ENCODE data around the gene UBE2I.

Gene UBE2I

DNA sequence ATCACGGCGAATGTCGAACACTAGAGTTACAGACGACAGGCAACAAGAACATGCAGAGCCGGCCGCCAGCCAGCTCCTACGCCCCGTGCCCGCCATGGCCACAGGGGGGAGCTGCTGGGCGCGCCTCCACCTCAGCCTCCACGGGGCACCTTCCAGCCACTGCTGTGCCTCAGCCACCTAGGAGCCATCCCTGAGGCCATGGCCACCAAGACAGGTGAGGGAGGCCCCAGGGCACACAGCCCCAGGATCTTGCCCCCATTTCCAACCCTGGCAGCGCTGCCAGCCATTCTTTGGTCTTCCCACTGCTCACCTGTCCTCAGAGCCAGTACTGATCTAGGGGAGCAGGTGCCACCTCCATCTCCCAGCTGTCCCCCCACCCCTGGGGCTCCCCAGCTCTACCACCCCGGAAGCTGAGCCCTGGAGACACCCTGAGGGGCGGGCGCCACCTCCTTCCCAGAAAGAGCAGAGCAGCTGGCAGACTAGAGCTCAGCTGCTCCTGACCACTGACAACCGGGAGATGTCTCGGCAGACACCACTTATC is 54.1 kb downstream of the UBE2I start:
- no peak overlapping the region for H3K4me3 Mint-ChIP-seq

DNA sequence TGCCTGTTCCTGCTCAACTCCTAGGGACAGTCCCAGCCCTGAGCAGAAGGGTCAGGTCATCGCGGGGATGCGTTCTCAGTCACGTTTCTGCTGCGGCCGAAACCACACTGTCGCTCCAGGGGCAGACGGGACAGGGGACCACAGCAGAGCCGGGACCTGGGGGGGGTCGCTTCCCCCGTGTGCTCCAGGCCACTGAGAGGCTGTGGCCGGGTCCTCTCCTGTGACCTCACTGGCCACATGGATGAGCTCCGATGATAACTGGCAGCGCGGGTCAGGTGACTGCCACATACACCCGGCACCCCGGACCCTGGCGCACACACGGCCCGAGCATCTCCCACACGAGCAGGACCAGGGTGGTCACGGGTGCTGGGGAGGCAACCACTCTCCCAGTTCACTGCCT is 55.1 kb downstream of the UBE2I start:
- Mint-ChIP-seq H3K36me3 (ENCODE audit: low read depth) (peaks cover 19% of the 10 kb centered on the region), H3K4me3 (no peak overlapping the region), H3K4me1 (ENCODE audit: low read depth) (no peaks in the 10 kb centered on the region), H3K27me3 (ENCODE audit: low read depth) (no peaks in the 10 kb centered on the region), H3K9me3 (no peaks in the 10 kb centered on the region), H3K27ac (no peak overlapping the region)
- no peak for DNase-seq (ENCODE audit: low spot score)

More for the DNA sequence above, 54.1 kb downstream of the UBE2I start:
- DNase-seq (ENCODE audit: low spot score): peak; percentile 53
- Mint-ChIP-seq H3K36me3 (ENCODE audit: low read depth) (peaks cover 19% of the 10 kb centered on the region), H3K27me3 (ENCODE audit: low read depth) (no peaks in the 10 kb centered on the region), H3K27ac (no peak overlapping the region), H3K9me3 (no peaks in the 10 kb centered on the region), H3K4me1 (ENCODE audit: low read depth) (no peaks in the 10 kb centered on the region)

DNA sequence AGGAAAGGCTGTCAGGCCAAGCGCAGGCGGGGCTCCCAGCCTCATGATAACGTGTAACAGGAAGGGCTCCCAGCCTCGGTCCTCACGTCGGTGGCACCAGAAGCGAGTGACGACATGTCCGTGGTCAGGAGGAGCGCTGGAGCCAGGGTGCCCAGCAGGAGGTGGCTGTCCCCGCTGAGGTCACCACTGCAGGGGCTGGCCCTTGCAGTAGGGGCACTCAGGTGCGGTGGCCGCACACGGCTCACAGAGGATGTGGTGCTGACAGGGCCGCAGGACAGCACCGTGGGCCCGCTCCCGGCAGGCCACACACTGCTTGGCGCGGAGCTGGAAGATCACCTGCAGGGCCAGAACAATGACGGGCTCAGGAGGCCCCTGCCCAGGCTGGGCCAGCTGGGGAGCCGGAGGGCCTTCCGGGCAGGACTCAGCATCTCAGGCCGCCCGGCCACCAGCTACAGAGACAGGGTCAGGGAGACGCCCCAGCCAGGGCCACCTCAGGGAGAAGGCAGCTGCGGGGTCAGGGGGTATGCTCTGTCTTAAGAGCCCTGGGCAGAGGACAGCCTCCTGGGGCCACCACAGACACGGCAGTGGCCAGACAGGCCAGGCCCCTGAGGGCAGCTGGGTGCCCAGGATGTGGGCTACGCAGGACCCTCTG is 56.8 kb downstream of the UBE2I start:
- H3K4me3 Mint-ChIP-seq: no peak overlapping the region
- DNase-seq (ENCODE audit: low spot score): no peak
- H3K27me3 Mint-ChIP-seq (ENCODE audit: low read depth): no peaks in the 10 kb centered on the region
- H3K27ac Mint-ChIP-seq: no peak overlapping the region
- no peaks in the 10 kb centered on the region for H3K4me1 Mint-ChIP-seq (ENCODE audit: low read depth)
- no peaks in the 10 kb centered on the region for H3K9me3 Mint-ChIP-seq
- H3K36me3 Mint-ChIP-seq (ENCODE audit: low read depth): peaks cover 16% of the 10 kb centered on the region

DNA sequence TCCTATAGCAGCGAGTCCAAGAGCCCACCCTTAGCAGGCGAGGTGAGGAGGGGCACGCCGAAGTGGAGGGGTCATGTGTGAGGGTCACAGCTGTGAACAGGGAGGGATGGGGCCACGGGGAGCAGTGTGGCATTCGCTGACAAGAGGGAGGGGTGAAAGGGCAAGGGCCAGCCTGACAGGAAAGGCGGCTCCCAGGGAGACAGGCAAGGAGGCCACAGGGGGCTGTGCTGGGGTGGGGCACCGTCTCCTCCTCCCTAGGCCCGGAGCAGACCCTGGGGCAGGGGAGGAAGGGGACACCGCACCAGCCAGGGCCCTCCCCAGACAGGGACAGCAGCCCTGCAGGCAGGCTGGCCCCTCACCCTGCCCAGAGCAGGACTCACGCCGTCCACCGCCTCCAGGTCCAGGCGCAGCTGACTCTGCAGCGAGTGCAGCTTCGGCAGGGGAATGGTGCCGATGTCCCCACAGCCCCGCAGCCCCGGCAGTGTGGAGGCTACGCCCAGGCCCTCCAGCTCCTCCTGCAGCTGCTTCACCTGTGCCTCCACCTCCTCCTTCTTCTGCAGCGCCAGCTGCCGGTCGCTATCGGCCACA is 57.4 kb downstream of the UBE2I start:
- no peaks in the 10 kb centered on the region for H3K9me3 Mint-ChIP-seq
- no peak overlapping the region for H3K4me3 Mint-ChIP-seq

DNA sequence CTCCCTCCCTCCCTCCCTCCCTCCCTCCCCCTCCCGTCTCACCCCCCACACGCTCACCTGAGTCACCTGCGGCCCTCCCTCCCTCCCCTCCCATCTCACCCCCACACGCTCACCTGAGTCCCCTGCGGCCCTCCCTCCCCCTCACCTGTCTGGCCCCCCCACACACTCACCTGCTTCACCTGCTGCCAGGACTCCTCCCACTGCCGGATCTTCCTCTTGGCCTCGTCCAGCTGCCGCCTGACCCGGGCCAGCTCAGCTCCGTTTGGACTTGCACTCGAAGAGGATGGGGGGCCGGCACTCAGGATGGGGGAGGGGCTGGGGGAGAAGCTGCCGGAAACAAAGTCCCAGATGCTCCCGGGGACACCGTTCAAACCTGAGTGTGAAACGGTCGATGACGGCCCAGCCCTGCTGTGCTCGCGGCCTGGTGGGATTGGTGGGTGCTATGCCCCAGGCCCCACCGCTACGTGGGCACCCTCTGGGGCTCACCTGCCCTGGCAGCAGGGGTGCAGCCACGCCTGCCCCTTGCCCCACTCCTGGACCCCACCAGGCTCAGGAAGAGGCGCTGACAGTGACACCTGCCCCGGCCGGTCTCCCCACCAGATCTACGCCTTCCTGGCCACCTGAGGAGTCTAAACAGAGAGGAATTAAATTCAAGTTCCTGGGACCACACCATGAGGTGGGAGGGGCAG is 58.2 kb downstream of the UBE2I start:
- Mint-ChIP-seq H3K27ac (no peak overlapping the region), H3K4me1 (ENCODE audit: low read depth) (no peaks in the 10 kb centered on the region), H3K36me3 (ENCODE audit: low read depth) (peaks cover 16% of the 10 kb centered on the region), H3K9me3 (no peaks in the 10 kb centered on the region), H3K27me3 (ENCODE audit: low read depth) (no peaks in the 10 kb centered on the region), H3K4me3 (no peak overlapping the region)
- no peak for DNase-seq (ENCODE audit: low spot score)

More for the DNA sequence above, 57.4 kb downstream of the UBE2I start:
- Mint-ChIP-seq H3K27me3 (ENCODE audit: low read depth) (no peaks in the 10 kb centered on the region), H3K27ac (no peak overlapping the region), H3K36me3 (ENCODE audit: low read depth) (peaks cover 16% of the 10 kb centered on the region), H3K4me1 (ENCODE audit: low read depth) (no peaks in the 10 kb centered on the region)
- DNase-seq (ENCODE audit: low spot score): no peak

DNA sequence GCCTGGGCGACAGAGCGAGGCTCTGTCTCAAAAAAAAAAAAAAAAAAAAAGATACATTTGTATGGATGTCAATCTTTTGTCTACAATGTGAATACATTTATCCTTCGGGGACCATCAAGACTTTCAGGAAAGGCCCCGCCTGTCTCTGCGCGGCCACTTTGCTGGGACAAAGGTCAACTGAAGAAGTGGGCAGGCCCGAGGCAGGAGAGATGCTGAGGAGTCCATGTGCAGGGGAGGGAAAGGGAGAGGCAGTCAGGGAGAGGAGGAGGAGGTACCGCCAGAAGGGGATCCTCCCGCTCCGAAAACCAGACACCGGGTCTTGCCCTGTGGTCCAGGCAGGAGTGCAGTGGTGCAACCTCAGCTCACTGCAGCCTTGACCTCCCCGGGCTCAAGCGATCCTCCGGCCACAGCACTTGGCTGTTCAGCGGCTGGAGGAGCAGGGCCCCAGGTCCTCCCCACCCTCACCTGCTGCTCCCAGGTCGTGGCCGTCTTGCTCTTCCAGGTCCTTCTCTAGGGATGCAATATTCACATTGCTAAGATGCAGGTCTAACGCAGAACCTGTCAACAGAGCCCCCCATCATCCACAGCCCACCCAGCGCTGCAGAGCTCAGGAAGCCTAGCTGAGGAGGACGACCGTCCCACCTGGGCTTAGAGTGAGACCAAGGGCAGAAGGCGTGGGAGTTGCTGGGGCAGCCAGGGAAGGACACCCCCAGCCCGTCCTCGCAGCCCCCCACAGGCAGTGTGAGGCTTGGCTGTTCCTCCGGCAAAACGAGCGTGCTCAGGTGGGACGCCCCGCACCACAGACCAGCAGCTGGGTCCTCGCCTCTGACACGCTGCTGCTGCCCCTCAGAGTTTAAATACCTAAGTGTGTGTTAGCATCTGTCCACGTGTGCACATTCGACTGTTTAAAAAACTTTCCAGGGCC is 61.9 kb downstream of the UBE2I start:
- H3K27me3 Mint-ChIP-seq (ENCODE audit: low read depth): no peaks in the 10 kb centered on the region
- peaks cover 4% of the 10 kb centered on the region for H3K36me3 Mint-ChIP-seq (ENCODE audit: low read depth)
- H3K4me3 Mint-ChIP-seq: no peak overlapping the region
- no peaks in the 10 kb centered on the region for H3K4me1 Mint-ChIP-seq (ENCODE audit: low read depth)
- no peak overlapping the region for H3K27ac Mint-ChIP-seq
- DNase-seq (ENCODE audit: low spot score): no peak
- no peaks in the 10 kb centered on the region for H3K9me3 Mint-ChIP-seq

DNA sequence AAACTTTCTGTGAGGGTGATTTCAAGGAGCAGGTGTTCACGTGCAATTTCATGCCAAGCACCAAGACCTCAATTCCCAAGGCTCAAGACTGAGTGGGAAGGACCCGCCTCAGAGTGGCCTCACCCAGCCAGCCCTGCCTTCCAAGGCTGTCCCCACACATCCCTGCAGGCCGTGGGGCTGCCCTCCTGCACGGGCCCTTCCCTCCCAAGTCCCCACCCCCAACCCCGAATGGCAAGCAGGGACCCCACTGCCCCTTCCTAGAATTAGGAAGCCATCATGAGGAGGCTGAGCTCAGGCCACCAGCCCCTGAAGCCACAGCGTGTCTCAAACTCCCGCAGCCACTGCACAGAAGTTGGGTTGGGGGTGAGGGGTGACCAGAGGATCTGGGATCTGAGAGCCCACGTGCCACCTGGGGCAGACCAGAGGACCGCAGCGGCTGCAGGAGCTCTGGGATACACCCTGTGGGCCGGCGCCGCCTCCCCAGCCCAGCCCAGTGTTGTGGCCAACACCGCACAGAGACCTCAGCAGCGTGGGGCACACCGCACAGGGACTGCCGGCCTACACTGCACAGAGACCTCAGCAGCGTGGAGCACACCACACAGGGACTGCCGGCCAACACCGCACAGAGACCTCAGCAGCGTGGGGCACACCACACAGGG is 63.0 kb downstream of the UBE2I start:
- H3K4me3 Mint-ChIP-seq: no peak overlapping the region
- DNase-seq (ENCODE audit: low spot score): no peak
- no peaks in the 10 kb centered on the region for H3K9me3 Mint-ChIP-seq
- H3K36me3 Mint-ChIP-seq (ENCODE audit: low read depth): peaks cover 2% of the 10 kb centered on the region
- H3K27ac Mint-ChIP-seq: no peak overlapping the region
- H3K4me1 Mint-ChIP-seq (ENCODE audit: low read depth): no peaks in the 10 kb centered on the region
- no peaks in the 10 kb centered on the region for H3K27me3 Mint-ChIP-seq (ENCODE audit: low read depth)

DNA sequence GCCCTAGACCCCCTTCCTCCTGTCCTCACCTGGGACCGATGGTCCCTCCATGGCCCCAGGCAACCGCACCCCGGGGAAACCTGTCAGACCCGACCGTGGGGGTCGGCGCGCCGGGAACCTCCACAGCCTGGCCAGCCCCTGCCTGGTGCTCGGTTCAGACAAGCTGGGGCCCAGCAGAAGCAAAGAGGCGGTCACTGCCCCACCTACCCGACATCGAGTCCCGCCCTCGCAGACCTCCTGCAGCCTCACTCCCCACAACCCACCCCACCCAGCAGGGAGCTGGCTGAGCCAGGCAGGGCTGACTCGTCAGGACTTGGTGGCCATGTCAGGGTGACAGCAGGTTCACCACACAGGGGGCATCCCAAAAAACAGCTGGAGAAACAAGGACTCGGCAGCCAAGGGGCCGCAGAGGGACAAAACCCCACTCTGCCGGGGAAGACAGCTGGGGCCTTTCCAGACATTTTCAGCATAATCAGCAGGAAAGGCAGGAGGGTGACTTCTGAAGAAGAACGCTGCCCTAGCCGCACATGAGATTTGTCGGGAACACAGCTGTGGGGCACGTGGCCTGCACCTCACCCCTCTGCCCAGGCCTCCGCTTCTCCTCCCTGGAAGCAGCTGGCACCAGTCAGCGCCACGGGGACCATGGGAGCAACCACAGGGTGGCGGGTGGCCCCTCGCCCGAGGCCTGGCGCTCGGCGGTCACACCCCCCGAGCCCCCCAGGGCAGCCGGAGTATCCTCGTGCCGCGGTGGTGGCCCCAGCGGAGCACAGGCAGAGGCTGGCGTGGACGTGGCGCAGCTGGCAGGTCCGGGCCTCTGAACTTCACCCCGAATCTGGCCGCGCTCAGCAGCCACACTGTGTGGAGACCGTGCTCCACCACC is 65.2 kb downstream of the UBE2I start:
- Mint-ChIP-seq H3K4me3 (no peak overlapping the region), H3K36me3 (ENCODE audit: low read depth) (peaks cover 5% of the 10 kb centered on the region), H3K9me3 (no peaks in the 10 kb centered on the region), H3K27ac (no peak overlapping the region), H3K4me1 (ENCODE audit: low read depth) (peaks cover 6% of the 10 kb centered on the region), H3K27me3 (ENCODE audit: low read depth) (no peaks in the 10 kb centered on the region)
- no peak for DNase-seq (ENCODE audit: low spot score)

DNA sequence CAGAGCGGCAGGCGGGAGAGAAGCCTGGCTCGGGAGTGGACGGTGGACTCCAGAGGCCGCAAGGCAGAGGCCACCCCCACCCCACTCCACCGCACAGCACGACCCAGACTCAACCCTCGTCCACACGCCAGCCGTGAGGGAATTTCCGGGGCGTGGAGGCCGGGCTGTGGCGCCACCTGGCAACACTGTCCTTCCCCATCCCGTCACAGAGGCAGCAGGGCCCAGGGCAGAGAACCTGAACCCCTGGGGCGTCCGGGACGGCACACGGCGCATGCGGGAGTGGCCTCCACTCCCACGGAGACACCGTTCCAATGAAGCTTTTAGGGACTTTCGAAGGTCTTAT is 65.8 kb downstream of the UBE2I start:
- Mint-ChIP-seq H3K27ac (no peak overlapping the region), H3K27me3 (ENCODE audit: low read depth) (no peaks in the 10 kb centered on the region), H3K4me1 (ENCODE audit: low read depth) (peaks cover 8% of the 10 kb centered on the region), H3K4me3 (no peak overlapping the region), H3K36me3 (ENCODE audit: low read depth) (peaks cover 5% of the 10 kb centered on the region), H3K9me3 (no peaks in the 10 kb centered on the region)
- DNase-seq (ENCODE audit: low spot score): no peak

DNA sequence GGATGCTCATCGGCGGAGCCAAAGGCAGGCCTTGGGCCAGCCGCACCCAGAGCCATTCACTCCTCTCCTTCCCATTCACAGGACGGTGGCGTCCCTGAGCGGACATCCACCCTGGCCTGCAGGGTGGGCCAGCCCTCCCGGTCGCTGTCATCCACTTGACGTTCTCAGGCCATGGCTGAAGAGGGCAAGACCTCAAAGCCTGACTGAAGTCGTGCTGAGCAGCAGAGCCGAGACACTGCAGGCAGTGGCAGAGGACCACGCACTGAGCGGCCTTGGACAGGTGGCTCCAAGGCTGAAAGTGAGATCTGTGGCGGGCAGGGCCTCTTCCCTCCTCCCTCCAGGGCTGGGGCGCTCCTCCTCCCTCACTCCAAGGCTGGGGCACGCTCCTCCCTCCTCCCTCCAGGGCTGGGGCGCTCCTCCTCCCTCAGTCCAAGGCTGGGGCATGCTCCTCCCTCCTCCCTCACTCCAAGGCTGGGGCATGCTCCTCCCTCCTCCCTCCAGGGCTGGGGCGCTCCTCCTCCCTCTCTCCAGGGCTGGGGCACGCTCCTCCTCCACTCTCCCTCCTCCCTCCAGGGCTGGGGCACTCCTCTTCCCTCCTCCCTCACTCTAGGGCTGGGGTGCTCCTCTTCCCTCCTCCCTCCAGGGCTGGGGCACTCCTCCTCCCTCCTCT is 66.4 kb downstream of the UBE2I start:
- no peak overlapping the region for H3K4me3 Mint-ChIP-seq

More for the DNA sequence above, 66.4 kb downstream of the UBE2I start:
- Mint-ChIP-seq H3K27ac (no peak overlapping the region), H3K36me3 (ENCODE audit: low read depth) (peaks cover 6% of the 10 kb centered on the region), H3K9me3 (no peaks in the 10 kb centered on the region), H3K27me3 (ENCODE audit: low read depth) (no peaks in the 10 kb centered on the region), H3K4me1 (ENCODE audit: low read depth) (peaks cover 8% of the 10 kb centered on the region)
- DNase-seq (ENCODE audit: low spot score): no peak
